Hematopoietic multipotent progenitor cell treated with erythropoietin and hydrocortisone succinate and interleukin-3 and kit ligand, for 17 days (in vitro differentiated cells): ENCODE results near the gene GUK1.
A peak's percentile ranks its signal among the peaks of the same experiment; 100 is the strongest.

ENCODE experiments used
- DNase-seq: peaks from one replicate; pipeline ENCODE4 v3.0.0-alpha.2; 2015; ENCODE audit warnings: low spot score

The GUK1 gene, protein sequence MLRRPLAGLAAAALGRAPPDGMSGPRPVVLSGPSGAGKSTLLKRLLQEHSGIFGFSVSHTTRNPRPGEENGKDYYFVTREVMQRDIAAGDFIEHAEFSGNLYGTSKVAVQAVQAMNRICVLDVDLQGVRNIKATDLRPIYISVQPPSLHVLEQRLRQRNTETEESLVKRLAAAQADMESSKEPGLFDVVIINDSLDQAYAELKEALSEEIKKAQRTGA

DNA sequence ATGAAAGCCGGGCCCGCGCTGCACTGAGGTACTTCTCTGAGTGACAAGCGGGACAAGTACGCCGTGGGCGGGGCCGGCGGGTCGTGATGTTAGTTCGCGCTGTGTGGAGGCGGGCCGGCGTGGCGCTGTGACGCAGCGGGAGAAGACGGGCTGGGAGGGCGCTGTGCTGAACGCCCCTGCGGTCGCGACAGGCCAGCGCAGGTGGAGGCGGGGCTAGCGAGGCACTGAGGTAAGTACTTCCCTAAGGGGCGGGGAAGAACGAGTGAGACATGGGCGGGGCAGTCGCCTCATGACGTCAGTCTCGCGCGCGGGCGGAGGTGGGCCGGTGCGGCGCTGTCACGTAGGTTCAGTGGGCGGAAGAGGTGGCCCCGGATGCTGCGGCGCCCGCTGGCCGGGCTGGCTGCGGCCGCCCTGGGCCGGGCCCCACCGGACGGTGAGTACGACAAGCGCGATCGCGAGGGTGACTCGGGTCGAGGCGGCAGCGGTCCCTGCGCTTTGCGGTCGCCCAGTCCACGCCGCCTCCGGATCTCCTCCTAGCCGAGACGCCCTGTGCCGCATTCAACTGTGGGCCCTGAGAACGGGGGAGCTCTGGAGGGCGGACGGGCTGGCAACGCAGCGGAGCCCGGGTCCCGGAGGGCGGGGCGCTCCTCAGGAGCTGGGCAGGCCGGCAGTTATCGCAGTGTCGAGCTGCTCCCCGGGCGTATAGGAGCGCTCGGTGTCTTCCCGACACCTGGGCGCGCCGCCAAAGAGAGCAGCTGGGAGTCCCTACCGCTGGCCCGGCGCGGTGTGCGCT lies at the start of gene GUK1:
TSS of gene GUK1 (plus strand) at position 349 of the 793 bp plus-strand sequence. CDS start at position 373, 24 bp downstream.
- peak; percentile 100 for DNase-seq

DNA sequence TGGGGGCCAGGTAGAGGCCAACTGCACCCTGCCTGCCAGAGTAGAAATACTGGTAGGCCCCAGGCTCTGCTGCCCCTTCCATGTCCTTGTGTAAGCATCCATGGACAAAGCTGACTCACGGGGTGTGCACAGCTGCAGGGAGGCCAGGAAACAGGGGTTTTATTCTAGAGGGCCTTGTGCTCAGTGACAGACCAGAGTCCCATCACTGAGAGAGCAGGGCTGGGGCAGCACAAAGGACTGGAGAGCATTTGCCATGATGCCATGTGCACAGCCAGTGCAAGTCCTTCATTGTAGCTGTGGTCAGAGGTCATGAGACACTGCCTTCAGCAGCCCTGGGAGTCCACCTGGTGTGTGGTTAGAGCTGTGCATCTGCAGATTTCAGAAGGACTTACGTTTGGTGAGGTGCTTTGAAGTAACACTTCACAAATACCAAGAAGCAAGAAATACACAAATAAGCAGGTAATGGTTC lies 49.4 kb upstream of the GUK1 start:
- no peak for DNase-seq

DNA sequence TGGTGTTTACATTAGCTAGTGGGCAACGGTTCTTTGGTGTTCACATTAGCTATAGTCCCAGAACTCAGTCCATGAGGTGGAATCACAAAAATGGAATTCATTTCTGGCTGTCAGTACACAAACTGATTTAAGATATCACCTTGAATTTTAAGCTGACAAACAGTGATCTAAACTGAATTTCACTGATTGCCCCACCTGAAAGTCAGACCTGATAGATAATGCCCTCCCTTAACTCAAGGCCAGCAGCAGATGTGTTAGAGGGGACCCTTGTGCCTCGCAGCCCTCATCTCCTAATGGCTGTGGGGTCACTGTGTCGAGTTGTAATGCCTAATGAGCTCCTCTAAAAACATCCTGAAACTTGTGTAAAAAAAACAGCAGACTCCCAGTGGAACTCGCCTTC lies 49.0 kb upstream of the GUK1 start:
- no peak for DNase-seq

DNA sequence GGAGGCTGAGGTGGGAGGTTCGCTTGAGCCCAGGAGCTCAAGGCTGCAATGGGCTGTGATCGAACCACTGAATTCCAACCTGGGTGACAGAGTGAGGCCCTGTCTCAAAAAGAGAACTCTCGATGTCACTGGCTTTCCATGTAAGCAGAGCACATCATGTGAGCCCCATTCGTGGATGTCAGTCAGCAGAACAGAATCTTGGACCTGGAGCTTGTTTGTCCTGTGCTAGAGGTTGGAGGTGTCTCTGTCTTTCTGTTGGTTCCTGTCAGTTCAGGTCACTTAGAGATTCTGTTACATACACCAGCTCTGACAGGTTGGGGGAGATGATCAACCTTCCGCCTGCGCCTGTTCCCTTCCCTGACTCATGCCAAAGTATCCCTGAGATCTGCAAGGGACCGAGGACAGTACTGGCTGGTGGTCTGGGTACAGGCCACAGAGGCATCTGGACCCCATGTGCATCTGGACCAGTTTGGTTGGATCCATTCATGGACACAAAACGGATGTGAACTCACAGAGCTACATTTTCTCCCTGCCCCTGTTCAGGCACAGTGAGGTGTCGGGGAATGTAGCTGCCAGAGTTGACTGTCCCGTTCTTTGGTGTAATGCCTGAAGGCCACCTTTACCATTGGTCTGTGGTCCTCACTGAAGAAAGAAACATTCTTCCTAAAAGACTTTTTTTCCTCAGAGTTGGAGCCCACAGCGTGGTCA lies 47.6 kb upstream of the GUK1 start:
- DNase-seq, result no peak

DNA sequence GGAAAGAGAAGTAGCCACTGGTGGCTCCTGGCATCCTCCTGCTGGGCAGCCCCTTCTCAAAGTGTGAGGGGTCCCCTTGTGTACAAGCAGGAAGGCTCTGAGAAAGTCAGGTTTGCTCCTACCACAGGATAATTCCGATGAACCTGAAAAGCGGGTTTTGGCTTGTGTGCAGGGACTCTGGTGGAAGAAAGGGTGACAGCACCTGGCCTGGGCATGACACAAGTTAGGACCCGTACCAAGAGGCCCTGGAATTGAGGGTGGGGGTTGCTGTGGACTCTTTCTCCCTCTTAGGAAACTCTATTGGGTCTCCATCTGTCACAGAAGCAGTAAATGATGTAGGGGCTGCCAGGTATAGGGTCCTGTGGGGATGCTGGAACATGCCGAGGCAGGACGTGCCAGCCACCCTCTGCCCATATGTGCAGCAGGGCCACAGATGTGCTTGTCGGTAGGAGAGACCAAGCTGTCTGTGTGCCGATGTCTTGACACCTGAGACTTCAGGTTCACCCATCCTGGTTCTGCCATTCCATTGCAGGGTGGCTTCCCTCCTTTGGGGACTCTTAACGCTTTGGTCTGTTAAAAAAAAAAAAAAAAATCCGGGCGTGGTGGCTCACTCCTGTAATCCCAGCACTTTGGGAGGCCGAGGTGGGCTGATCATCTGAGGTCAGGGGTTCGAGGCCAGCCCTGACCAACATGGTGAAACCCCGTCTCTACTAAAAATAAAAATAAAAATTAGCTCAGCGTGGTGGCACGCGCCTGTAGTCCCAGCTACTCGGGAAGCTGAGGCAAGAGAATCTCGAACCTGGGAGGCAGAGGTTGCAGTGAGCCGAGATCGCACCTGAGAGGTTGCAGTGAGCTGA lies 46.8 kb upstream of the GUK1 start:
- DNase-seq, result no peak

DNA sequence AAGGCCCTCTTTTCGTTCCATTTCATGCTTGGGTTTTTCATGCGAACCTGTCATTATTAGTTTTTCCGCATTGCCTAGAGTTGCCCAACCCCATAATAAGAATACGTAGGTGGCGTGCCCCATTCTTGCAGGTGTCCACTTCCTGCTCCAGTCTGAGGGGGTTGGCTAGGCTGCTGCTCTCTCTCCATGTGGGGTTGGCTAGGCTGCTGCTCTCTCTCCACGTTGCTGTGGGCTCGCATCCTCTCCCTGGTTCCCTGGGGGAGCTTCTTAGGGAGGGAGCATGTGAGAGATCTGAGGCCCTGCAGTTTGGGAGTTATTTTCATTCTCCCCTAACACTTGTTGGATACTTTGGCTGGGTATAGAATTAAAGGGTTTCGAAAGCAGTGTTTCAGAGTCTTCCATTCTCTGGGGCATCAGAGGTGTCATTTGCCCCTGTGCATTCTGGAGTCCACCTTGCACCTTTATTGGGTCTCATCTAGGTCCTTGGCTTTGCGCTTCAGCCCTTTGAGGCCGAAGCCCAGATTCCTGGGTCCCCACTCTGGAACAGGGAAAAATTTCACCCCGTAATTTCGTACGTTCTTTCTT lies 45.6 kb upstream of the GUK1 start:
- DNase-seq, result no peak

DNA sequence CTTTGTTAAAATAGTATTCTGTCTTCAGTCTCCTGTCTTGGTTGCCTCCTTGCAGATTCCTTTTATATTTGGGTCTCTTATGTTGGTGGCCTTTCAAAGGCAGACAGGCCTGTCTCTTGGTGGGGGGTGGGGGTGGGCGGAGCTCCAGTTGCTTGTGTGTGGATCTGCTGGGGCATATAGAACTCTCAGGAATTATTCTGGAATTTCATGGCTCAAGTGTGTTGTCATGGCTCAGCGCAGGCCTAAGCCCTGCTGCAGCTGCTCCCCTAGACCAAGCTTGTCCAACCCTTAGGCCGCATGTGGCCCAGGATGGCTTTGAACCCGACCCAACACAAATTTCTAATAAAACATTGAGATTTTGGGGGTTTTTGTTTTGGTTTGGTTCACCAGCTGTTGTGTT lies 44.9 kb upstream of the GUK1 start:
- DNase-seq, result no peak

DNA sequence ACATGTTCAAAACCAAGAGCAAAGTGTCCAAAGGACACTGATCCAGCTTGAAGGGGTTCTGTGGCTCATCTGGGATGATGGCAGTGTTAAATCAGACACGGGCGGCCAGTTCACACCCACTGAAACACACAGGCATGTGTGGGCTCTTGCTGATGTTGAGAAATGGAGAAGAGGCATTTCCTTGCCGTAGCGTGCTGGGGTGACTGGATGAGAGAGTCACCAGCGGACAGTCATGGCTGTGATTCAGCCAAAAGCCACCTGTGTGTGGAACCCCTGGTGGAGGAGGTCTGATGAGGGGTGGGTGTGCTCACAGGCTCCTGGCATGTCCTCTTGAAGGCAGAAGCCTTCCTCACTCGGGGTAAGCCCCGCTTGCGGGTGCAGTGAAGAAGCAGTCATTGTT lies 44.1 kb upstream of the GUK1 start:
- DNase-seq, result no peak

DNA sequence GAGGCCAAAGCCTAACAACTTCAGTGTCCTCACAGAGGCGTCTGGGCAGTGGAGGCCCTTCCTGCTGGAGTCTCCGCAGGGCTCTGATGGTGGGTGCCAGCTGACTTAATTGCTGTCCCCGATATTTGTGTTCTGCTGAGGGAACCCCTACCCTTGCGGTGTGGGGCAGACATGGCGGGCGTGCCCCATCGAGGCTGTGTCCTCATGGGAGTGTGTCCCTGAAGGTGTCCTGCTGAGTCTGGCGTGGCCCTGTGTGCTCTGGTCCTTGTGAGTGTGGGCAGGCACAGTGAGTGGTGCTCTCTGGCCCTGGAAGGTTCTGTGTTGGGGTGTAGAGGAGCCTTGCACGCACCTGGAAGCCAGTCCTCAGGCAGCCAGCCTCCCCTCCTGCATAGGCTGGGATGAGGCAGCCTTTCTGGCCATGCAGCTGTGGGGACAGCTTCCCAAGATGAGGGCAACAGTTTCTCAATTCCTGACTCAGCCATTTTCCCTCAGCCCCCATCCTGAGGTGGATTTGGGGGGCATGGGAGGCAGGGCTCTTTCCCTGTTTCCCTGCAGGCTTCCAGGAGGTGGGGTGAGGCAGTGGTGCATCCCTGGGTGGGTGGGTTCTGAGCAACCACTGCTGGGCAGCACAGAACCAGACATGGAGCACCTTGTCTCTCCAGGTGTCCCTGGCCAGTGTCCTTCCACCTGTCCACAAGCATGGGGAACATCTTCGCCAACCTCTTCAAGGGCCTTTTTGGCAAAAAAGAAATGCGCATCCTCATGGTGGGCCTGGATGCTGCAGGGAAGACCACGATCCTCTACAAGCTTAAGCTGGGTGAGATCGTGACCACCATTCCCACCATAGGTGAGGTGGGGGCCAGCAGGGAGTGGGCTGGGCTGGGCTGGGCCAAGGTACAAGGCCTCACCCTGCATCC lies 43.4 kb upstream of the GUK1 start:
- DNase-seq, result no peak

DNA sequence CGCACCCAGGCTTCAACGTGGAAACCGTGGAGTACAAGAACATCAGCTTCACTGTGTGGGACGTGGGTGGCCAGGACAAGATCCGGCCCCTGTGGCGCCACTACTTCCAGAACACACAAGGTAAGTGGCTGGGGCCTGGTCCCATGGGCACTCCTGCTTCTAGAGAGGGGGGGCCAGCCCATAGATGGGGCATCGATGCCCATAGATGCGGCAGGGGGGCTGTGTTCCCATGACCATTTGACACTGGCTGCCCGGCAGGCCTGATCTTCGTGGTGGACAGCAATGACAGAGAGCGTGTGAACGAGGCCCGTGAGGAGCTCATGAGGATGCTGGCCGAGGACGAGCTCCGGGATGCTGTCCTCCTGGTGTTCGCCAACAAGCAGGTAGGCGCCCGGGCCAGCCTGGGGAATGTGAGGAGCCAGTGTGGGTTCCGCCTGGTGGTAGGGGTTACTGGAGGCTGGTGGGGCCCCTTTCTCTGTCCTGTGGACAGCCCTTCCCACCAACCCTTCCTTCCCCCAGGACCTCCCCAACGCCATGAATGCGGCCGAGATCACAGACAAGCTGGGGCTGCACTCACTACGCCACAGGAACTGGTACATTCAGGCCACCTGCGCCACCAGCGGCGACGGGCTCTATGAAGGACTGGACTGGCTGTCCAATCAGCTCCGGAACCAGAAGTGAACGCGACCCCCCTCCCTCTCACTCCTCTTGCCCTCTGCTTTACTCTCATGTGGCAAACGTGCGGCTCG lies 42.6 kb upstream of the GUK1 start:
- no peak for DNase-seq

DNA sequence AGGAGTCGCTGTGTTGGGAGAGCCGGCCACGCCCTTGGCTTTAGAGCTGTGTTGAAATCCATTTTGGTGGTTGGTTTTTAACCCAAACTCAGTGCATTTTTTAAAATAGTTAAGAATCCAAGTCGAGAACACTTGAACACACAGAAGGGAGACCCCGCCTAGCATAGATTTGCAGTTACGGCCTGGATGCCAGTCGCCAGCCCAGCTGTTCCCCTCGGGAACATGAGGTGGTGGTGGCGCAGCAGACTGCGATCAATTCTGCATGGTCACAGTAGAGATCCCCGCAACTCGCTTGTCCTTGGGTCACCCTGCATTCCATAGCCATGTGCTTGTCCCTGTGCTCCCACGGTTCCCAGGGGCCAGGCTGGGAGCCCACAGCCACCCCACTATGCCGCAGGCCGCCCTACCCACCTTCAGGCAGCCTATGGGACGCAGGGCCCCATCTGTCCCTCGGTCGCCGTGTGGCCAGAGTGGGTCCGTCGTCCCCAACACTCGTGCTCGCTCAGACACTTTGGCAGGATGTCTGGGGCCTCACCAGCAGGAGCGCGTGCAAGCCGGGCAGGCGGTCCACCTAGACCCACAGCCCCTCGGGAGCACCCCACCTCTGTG lies 41.7 kb upstream of the GUK1 start:
- DNase-seq, result no peak

DNA sequence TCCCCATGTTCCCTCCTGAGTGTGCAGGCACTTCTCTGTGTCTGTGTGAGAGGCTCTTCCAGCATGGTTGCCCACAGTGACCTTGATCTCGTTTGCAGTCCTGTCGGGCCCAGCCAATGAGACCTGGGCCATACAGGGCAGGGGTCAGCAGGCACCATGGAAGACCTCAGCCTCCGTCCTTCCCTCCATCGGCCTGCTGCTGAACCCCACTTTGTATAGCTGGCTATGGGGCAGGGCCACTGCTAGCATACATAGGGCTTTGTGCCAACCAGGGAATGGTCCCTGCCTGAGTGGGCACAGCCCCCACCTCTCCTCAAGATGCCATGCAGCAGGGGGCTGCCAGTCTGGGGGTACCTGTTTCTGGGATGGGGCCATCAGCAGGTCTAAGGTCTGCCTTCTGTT lies 40.7 kb upstream of the GUK1 start:
- DNase-seq, result no peak

DNA sequence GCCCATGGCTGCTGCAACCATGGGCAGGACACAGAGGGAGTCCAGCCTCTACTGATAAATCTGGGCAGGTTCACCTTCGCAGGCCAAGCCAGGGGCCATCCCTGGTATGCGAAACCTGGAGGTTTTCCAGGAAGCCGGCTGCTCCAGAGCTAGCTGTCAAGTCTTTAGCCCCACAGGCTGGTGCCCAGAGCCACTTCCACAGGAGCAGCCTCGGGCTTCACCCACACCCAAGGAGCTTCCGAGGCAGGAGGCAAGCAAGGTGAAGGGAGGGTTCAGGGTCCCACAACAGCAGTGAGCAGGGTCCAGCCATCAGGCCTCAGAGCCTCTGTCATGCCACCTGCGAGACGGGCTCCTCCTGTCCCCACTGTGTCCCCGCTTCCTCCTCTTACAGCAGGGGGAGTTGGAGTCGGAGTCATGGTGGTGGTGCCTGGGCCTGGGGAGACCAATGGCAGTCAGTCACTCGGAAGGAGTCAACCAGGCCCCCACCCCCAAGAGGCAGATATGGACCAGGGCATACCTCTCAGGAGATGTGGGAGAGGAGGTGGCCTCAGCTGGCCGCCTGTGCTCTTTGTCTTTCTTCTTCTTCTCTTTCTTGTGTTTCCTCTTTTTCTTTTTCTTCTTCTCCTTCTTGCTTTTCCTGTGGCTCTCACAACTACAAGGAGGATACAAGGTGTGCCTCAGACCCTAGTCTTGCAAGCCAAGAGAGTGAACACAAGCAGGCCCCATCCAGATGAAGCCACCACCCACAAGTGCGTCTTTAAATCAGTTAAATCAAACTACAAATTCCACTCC lies 39.1 kb upstream of the GUK1 start:
- no peak for DNase-seq

DNA sequence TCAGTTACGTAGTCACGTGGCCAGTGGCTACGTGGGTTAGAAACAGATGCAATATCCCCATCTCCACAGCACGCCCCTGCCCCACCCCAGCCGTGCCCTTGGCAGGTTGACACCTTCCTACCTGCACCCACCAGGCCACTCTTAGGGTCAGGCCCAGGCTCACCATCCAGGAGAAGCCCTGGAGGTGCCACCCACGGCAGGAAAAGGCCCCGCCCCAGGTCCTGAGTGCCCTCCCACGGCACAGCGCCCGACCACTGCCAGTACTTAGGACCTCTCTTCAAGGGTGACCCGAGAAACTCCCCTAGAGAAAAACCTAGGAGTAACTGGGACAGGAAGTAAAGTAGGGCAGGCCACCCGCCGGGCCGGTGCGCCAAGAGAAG lies 38.5 kb upstream of the GUK1 start:
- DNase-seq, result no peak

DNA sequence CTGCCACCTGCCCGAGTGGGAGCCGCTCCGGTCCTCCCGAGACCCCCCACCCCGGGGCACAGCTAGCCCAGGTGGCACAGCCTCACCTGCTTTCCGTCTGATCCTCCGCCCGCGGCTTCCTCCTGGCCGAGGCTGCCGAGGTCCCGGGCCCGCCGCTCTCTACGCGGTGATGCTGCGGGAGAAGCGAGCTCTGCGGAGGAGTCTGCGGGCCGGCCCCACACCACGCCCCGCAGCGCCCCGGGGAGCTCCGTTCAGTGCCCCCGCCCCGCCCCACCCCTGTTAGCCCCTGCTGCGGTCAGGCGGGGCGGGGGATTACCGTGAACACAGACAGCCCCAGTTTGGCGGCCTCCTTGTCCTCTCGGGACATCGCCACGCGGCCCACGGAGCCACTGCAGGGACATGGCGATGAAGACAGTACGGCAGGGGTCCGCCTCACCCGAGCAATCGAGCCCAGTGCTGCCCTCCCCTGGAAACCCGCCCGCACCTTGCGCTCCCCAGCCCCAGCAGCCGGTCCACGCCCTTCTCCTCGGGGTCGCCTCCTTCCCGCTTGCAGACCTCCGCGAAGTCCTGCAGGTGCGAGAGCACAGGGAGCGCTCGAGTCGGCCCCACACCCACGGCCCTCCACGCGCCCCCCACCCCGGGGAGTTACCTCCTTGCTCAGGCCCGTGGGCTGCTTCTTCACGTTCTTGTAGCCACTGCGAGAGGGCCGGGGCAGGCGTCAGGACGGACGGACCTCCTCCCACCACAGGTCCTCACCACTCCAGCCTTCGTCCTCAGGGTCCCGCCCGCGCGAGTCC lies 37.9 kb upstream of the GUK1 start:
- peak; percentile 55 for DNase-seq

DNA sequence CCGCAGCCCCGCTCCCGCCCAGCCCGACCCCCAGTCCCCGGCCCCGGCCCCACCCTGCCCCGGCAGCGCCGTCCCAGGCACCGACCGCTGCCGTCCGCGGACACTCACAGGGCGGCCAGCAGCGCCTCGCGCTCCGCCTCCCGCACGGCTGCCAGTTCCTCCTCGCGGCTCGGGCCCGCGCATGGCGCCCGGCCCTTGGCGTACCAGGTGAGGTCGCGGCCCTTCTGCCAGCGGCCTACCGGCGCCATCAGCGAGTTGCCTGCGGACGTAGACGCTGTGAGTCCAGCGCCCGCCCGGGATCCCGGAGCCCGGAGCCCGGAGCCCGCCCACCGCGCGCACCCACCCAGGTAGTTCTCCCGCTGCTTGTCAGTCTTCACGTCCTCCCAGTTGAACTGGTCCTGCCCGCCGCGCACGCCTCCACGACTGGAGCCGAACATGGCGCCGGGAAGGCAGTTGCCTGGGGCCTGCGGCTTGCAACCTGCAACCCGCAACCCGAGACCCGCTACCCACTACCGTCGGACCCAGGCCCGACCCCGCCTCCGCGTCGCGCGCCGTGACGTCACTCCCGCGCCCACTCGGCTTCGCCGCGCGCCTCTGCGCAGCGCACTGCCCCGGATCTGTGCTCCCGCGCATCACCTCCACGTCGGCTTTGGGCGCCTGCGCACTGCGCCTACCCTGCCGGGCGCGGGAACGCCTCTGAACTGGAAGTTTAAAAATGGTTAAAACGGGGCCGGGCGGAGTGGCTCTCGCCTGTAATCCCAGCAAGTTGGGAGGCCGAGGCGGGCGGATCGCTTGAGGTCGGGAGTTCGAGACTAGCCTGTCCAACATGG lies 37.1 kb upstream of the GUK1 start, which contains the start of gene C1orf35:
TSS of gene C1orf35 (minus strand) at position 535 of the 830 bp plus-strand sequence. CDS start at position 437, 98 bp downstream.
- peak; percentile 75 for DNase-seq
